Smooth muscle cell (in vitro differentiated cells): ENCODE measurements around the gene PLEKHG4B. TPM values are rescaled to one million over a fixed set of nuclear protein-coding genes. Genes with fewer than 3 reads are reported as not detected.
"Not testable (repeated sequence)": the region's sequence is repeated elsewhere in the genome, so short reads cannot be mapped to it uniquely, and the experiment has no call there.

Source experiments
- DNase-seq: peaks from one replicate; lab custom pipeline; 2025; ENCODE audit not compliant: unreplicated experiment; lab: John Stamatoyannopoulos, UW
- H2AFZ ChIP-seq: fragments of 200-600 bp; sonication (generic); 2 replicates; pipeline ENCODE4 v1.6.0; 2016; ENCODE audit warnings: antibody characterized with exemption, low read depth, mild to moderate bottlenecking
- H3F3A ChIP-seq: fragments of 200-600 bp; sonication (generic); 2 replicates; pipeline ENCODE4 v1.6.0; 2017; ENCODE audit warnings: antibody characterized with exemption, low read depth
- H3K27ac ChIP-seq: fragments of 200-600 bp; sonication (generic); 2 replicates; pipeline ENCODE4 v1.5.1; 2016; ENCODE audit warnings: low read depth, mild to moderate bottlenecking
- H3K27me3 ChIP-seq: fragments of 200-600 bp; sonication (generic); 2 replicates; pipeline ENCODE4 v1.6.1; 2016; ENCODE audit warnings: low read depth, mild to moderate bottlenecking
- H3K36me3 ChIP-seq: fragments of 200-600 bp; sonication (generic); 2 replicates; pipeline ENCODE4 v1.5.1; 2016; ENCODE audit warnings: low read depth
- H3K4me1 ChIP-seq: fragments of 200-600 bp; sonication (generic); 2 replicates; pipeline ENCODE4 v1.5.1; 2016; ENCODE audit warnings: low read depth
- H3K4me2 ChIP-seq: fragments of 200-600 bp; sonication (generic); 2 replicates; pipeline ENCODE4 v1.6.0; 2016; ENCODE audit warnings: mild to moderate bottlenecking
- H3K4me3 ChIP-seq: fragments of 200-600 bp; sonication (generic); 2 replicates; pipeline ENCODE4 v1.5.1; 2016; ENCODE audit warnings: mild to moderate bottlenecking
- H3K79me2 ChIP-seq: fragments of 200-600 bp; sonication (generic); 2 replicates; pipeline ENCODE4 v1.6.0; 2016; ENCODE audit warnings: low read depth, mild to moderate bottlenecking
- H3K9ac ChIP-seq: fragments of 200-600 bp; sonication (generic); 2 replicates; pipeline ENCODE4 v1.6.0; 2016; ENCODE audit warnings: low read depth
- H3K9me3 ChIP-seq: fragments of 200-600 bp; sonication (generic); replicated peaks from 2 replicates; pipeline ENCODE4 v1.5.1; 2016; ENCODE audit warnings: low read depth
- H4K20me1 ChIP-seq: fragments of 200-600 bp; sonication (generic); 2 replicates; pipeline ENCODE4 v1.6.0; 2016; ENCODE audit warnings: low read depth
- WGBS: methylation state at CpG from one replicate; pipeline ENCODE4 v1.1.7; 2016; ENCODE audit warnings: low lambda C conversion rate; 5-methylcytosine and 5-hydroxymethylcytosine counted together
- polyA plus RNA-seq: library from polyadenylated mRNA; unstranded; fragments of >200 nt; fragmentation: Nextera tagmentation; extraction: Ambion mirVana; gene quantifications from 2 replicates; pipeline ENCODE4 v1.2.1, GENCODE V29; 2016
- total RNA-seq: library from RNA; depleted of rRNA; stranded (reverse); fragments of >200 nt; gene quantifications from 2 replicates; pipeline ENCODE4 v1.2.3, GENCODE V29; 2014
- TF ChIP-seq, protein P1 (sequence below): fragments of 200-600 bp; sonication (generic); IDR thresholded peaks from 2 replicates; pipeline ENCODE4 v1.5.1; 2017; ENCODE audit warnings: borderline replicate concordance, mild to moderate bottlenecking, antibody characterized with exemption; ENCODE audit not compliant: insufficient read depth, poor library complexity, severe bottlenecking

Gene PLEKHG4B
- total and polyA plus RNA-seq, 2 experiments from 2014 or later: 6.3 to 12.1 TPM

DNA sequence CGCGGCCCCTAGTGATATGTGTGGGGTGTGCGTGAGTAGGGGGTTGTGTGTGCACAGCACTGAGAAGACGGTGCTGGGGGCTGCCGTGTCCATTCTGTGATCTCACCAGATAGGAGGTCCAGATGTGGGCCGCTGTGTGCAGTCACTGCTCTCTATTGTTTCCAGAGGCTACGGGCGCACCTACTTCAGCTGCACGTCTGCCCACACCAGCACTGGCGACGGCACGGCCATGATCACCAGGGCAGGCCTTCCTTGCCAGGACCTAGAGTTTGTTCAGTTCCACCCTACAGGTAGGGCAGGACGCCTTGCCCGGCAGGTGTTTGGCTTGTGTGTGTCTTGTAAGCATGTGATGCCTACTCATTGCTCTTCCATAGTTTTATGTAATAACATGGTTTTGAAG, 138.7 kb downstream of the PLEKHG4B start:
- no peaks in the 10 kb centered on the region for H3F3A ChIP-seq
- H3K4me1 ChIP-seq: no peaks in the 10 kb centered on the region
- H3K4me2 ChIP-seq: no peak overlapping the region
- H3K36me3 ChIP-seq: peaks cover 22% of the 10 kb centered on the region
- TF ChIP-seq, protein P1, sequence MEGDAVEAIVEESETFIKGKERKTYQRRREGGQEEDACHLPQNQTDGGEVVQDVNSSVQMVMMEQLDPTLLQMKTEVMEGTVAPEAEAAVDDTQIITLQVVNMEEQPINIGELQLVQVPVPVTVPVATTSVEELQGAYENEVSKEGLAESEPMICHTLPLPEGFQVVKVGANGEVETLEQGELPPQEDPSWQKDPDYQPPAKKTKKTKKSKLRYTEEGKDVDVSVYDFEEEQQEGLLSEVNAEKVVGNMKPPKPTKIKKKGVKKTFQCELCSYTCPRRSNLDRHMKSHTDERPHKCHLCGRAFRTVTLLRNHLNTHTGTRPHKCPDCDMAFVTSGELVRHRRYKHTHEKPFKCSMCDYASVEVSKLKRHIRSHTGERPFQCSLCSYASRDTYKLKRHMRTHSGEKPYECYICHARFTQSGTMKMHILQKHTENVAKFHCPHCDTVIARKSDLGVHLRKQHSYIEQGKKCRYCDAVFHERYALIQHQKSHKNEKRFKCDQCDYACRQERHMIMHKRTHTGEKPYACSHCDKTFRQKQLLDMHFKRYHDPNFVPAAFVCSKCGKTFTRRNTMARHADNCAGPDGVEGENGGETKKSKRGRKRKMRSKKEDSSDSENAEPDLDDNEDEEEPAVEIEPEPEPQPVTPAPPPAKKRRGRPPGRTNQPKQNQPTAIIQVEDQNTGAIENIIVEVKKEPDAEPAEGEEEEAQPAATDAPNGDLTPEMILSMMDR: no peak
- H3K27ac ChIP-seq: no peak overlapping the region
- H4K20me1 ChIP-seq: peaks cover 4% of the 10 kb centered on the region
- H2AFZ ChIP-seq: no peak overlapping the region
- no peaks in the 10 kb centered on the region for H3K27me3 ChIP-seq
- no peaks in the 10 kb centered on the region for H3K9me3 ChIP-seq
- no peaks in the 10 kb centered on the region for H3K79me2 ChIP-seq
- DNase-seq: no peak
- 99% methylated on average over 14 of the region's 14 CpGs for WGBS
- no peak overlapping the region for H3K9ac ChIP-seq
- H3K4me3 ChIP-seq: no peak overlapping the region

DNA sequence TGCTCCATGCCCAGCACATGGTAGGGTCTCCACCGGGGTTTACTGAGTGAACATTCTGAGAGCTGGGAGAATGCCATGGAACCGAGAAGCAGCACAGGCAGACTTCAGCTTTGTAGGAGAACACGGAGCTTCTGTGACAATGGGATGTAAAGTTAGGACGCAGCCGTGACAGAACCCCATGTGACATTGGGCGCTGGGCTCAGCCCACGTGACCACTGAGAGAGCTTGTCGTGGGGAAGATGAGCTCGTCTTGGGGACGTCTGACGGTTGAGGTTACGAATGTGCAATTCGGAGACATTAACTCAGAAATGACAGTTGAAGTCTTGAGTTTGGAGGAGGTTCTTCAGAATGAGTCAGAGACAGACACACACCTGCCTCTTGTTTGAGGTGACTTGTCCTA, 139.7 kb downstream of the PLEKHG4B start:
- H3K4me2 ChIP-seq: no peak overlapping the region
- H3K4me1 ChIP-seq: no peaks in the 10 kb centered on the region
- TF ChIP-seq, protein P1: no peak
- no peaks in the 10 kb centered on the region for H3K79me2 ChIP-seq
- peaks cover 4% of the 10 kb centered on the region for H4K20me1 ChIP-seq
- no peak for DNase-seq
- no peaks in the 10 kb centered on the region for H3K27me3 ChIP-seq
- H3K4me3 ChIP-seq: no peak overlapping the region
- no peak overlapping the region for H3K9ac ChIP-seq
- no peak overlapping the region for H3K27ac ChIP-seq
- peaks cover 21% of the 10 kb centered on the region for H3K36me3 ChIP-seq
- no peaks in the 10 kb centered on the region for H3K9me3 ChIP-seq
- H3F3A ChIP-seq: no peaks in the 10 kb centered on the region
- H2AFZ ChIP-seq: no peak overlapping the region
- WGBS: 92% methylated on average over 13 of the region's 13 CpGs

DNA sequence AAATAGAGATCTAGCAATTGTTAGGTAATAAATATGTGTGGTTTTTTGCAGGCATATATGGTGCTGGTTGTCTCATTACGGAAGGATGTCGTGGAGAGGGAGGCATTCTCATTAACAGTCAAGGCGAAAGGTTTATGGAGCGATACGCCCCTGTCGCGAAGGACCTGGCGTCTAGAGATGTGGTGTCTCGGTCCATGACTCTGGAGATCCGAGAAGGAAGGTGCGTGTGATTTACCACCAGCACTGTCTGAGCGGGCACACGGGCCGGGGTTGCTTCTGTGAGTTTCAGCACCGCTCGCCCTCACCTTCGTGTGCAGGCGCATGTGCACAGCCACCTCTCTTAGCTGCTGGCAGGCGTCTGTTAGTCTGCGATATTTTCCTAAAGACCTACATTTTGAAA, 141.5 kb downstream of the PLEKHG4B start:
- not testable (repeated sequence) for H3F3A ChIP-seq, H3K4me2 ChIP-seq, H3K4me1 ChIP-seq, H3K9me3 ChIP-seq, H3K79me2 ChIP-seq, H2AFZ ChIP-seq, H3K9ac ChIP-seq, H3K4me3 ChIP-seq, DNase-seq, H4K20me1 ChIP-seq, H3K27me3 ChIP-seq, H3K27ac ChIP-seq
- WGBS: 98% methylated on average over 20 of the region's 20 CpGs
- peaks cover 20% of the 10 kb centered on the region for H3K36me3 ChIP-seq

DNA sequence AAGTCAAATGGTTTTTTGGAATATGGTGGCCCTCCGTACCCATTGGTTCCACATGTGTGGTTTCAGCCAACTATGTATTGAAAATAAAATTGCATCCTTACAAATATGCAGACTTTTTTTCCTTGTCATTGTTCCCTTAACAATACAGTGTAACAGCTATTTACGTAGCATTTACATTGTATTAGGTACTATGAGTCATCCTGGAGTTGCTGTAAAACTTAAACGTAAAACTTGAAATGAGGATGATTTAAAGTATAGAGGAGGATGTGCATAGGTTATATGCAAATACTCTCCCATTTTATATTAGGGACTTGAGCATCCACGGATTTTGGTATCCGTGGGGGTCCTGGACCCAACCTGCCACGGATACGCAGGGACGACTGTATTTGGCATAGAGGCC, 142.5 kb downstream of the PLEKHG4B start:
- no peaks in the 10 kb centered on the region for H3F3A ChIP-seq
- TF ChIP-seq, protein P1: no peak
- no peaks in the 10 kb centered on the region for H3K9me3 ChIP-seq
- peaks cover 11% of the 10 kb centered on the region for H3K36me3 ChIP-seq
- DNase-seq: no peak
- H3K79me2 ChIP-seq: no peaks in the 10 kb centered on the region
- H2AFZ ChIP-seq: no peak overlapping the region
- no peak overlapping the region for H3K4me2 ChIP-seq
- no peaks in the 10 kb centered on the region for H4K20me1 ChIP-seq
- WGBS: 93% methylated on average over 8 of the region's 8 CpGs
- H3K4me1 ChIP-seq: no peaks in the 10 kb centered on the region
- no peak overlapping the region for H3K27ac ChIP-seq
- H3K27me3 ChIP-seq: no peaks in the 10 kb centered on the region
- no peak overlapping the region for H3K4me3 ChIP-seq
- no peak overlapping the region for H3K9ac ChIP-seq

DNA sequence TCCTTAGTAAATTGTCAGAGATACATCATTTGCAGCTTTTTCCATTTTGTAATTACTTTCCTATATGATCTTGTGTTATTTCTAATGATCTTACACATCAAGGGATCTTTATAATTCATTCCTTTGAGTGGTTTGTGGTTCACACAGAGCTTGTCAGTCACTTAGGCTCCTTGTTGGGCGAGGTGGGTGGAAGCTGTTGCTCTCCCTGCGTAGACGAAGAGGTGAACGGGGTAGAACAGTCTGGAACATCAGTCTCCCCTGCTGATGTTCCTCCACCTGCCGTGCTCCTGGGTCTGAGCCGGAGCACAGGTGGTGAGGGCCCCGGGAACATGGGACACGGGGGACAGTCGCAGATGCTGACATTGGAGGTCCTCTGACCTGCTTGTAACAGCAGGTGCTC, 143.6 kb downstream of the PLEKHG4B start:
- H4K20me1 ChIP-seq, H3K4me1 ChIP-seq, H3K27me3 ChIP-seq, H3K9me3 ChIP-seq, DNase-seq, H3K27ac ChIP-seq, H3K36me3 ChIP-seq, H3K4me3 ChIP-seq, H3F3A ChIP-seq, H3K79me2 ChIP-seq, H3K9ac ChIP-seq, H2AFZ ChIP-seq, H3K4me2 ChIP-seq: not testable (repeated sequence)
- 97% methylated on average over 9 of the region's 9 CpGs for whole genome bisulfite sequencing

DNA sequence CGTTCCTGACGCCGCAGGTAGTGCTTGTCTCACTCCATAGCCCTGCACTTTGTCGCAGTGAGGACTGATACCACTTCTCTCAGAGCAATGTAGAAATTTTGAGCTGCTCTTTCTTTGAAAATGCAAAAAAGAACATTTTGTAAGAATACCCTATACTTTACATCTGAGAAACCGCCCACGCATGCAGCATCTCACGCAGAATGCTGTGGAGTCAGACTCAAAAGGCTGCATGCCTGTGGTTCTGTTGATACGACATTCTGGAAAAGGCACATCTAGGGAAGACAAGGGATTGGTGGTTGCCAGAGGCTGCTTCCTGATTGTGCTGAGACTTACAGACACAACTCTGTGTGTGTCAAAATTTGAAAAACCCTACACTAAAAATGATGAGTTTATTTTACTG, 146.0 kb downstream of the PLEKHG4B start:
- H3F3A ChIP-seq, H3K27me3 ChIP-seq, H3K79me2 ChIP-seq, H2AFZ ChIP-seq, H4K20me1 ChIP-seq, DNase-seq, H3K9me3 ChIP-seq, H3K4me2 ChIP-seq, H3K4me1 ChIP-seq, H3K9ac ChIP-seq, H3K4me3 ChIP-seq: not testable (repeated sequence)
- peaks cover 27% of the 10 kb centered on the region for H3K36me3 ChIP-seq
- H3K27ac ChIP-seq: peak overlapping the region; percentile 57
- 76% methylated on average over 8 of the region's 8 CpGs for WGBS
